Lower lobe of right lung (tissue), 2 donors: ENCODE results near the gene SLC45A3. TPM values are rescaled to one million over a fixed set of nuclear protein-coding genes. Genes with fewer than 3 reads are reported as not detected.

Experiments used
- ATAC-seq, 2 donors: fragments of 200-7000 bp; cut with Tn5 transposase; one replicate each; pipeline ENCODE4 v1.9.1; 2020 to 2022; ENCODE audit warnings: mild to moderate bottlenecking in 2 of 2, moderate library complexity in 2 of 2
- DNase-seq: peaks from one replicate; pipeline ENCODE4 v3.0.0-alpha.2; 2020
- H3K27ac ChIP-seq: fragments of 200-600 bp; one replicate; pipeline ENCODE4 v1.8.0; 2022
- H3K27me3 ChIP-seq: fragments of 200-600 bp; one replicate; pipeline ENCODE4 v1.8.0; 2022; ENCODE audit warnings: low read depth
- H3K36me3 ChIP-seq: fragments of 200-600 bp; one replicate; pipeline ENCODE4 v1.8.0; 2022; ENCODE audit warnings: mild to moderate bottlenecking
- H3K4me1 ChIP-seq: fragments of 200-600 bp; one replicate; pipeline ENCODE4 v1.8.0; 2022
- H3K4me3 ChIP-seq: fragments of 200-600 bp; one replicate; pipeline ENCODE4 v1.8.0; 2022; ENCODE audit warnings: mild to moderate bottlenecking
- H3K9me3 ChIP-seq: fragments of 200-600 bp; one replicate; pipeline ENCODE4 v1.8.0; 2022
- intact Hi-C: fragments of 100-400 bp; cut with DNase I; formaldehyde crosslinking; loops from one replicate; pipeline ENCODE4 v1.11.0; 2022
- total RNA-seq: library from RNA; stranded (reverse); fragmentation: NEBNext Ultra II Directional; extraction: Animal tissue kit (Norgen Biotek cat#: 25700); gene quantifications from one replicate; pipeline ENCODE4 v1.2.1, GENCODE V29; 2021
- TF ChIP-seq, protein P1 (sequence below): fragments of 200-600 bp; IDR thresholded peaks from one replicate; pipeline ENCODE4 v1.8.0; 2022; ENCODE audit warnings: antibody characterized with exemption, mild to moderate bottlenecking
- donor health status: DM: no; HTN: yes; CAD: no; lungs with severe emphysema.

Gene SLC45A3
- total RNA-seq, 1 donor from 2014 or later = 6.8 TPM

- Histone ChIP-seq H3K4me3 (no peak overlapping the region), H3K27me3 (peaks cover 7% of the 10 kb centered on the region), H3K9me3 (no peaks in the 10 kb centered on the region), H3K4me1 (peaks cover 26% of the 10 kb centered on the region), H3K36me3 (no peaks in the 10 kb centered on the region), H3K27ac (no peak overlapping the region)
- no peak for DNase-seq
- TF ChIP-seq, protein P1, sequence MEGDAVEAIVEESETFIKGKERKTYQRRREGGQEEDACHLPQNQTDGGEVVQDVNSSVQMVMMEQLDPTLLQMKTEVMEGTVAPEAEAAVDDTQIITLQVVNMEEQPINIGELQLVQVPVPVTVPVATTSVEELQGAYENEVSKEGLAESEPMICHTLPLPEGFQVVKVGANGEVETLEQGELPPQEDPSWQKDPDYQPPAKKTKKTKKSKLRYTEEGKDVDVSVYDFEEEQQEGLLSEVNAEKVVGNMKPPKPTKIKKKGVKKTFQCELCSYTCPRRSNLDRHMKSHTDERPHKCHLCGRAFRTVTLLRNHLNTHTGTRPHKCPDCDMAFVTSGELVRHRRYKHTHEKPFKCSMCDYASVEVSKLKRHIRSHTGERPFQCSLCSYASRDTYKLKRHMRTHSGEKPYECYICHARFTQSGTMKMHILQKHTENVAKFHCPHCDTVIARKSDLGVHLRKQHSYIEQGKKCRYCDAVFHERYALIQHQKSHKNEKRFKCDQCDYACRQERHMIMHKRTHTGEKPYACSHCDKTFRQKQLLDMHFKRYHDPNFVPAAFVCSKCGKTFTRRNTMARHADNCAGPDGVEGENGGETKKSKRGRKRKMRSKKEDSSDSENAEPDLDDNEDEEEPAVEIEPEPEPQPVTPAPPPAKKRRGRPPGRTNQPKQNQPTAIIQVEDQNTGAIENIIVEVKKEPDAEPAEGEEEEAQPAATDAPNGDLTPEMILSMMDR = no peak
- intact Hi-C loops = no loop called here
- no peak for ATAC-seq
Measured at GRCh38 chr1:205677167-205677566, 3.1 kb downstream of the SLC45A3 start.

GRCh38 chr1:205676597-205676996, 3.7 kb downstream of the SLC45A3 start:
- intact Hi-C loops = no loop called here
- no peaks in the 10 kb centered on the region for H3K9me3 ChIP-seq
- H3K36me3 ChIP-seq = no peaks in the 10 kb centered on the region
- DNase-seq (no peak), ATAC-seq (no peak)
- H3K4me3 ChIP-seq = no peak overlapping the region
- H3K27ac ChIP-seq = no peak overlapping the region
- peaks cover 7% of the 10 kb centered on the region for H3K27me3 ChIP-seq
- peaks cover 30% of the 10 kb centered on the region for H3K4me1 ChIP-seq
- TF ChIP-seq, protein P1 = no peak

- ATAC-seq = no peak
- peaks cover 30% of the 10 kb centered on the region for H3K4me1 ChIP-seq
- no peak for DNase-seq
- H3K36me3 ChIP-seq = no peaks in the 10 kb centered on the region
- H3K4me3 ChIP-seq = no peak overlapping the region
- no peak overlapping the region for H3K27ac ChIP-seq
- H3K27me3 ChIP-seq = peaks cover 7% of the 10 kb centered on the region
- intact Hi-C loops = no loop called here
- TF ChIP-seq, protein P1 = no peak
- no peaks in the 10 kb centered on the region for H3K9me3 ChIP-seq
Measured at GRCh38 chr1:205676002-205676401, 4.3 kb downstream of the SLC45A3 start.

DNA sequence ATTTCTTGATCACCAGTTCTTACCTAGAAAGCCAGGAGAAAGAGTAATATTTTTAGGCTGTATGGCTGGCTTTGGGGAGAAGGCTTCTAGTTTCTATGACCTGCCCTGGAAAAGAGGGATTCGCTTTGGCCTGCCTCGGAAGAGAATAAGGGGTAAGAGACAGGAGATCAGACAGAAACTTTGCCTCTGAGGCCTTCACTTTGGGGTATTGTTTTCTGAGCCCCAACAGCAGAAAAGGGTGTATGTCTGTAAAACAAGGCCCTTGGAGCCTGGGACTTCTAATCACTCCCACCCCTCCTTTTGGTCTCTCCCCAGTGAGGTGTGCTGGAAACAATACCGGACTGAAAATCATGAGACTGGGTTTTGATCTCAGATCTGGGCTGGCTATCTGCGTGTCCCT, 5.1 kb downstream of the SLC45A3 start:
- Histone ChIP-seq H3K27ac (no peak overlapping the region), H3K4me3 (no peak overlapping the region), H3K9me3 (no peaks in the 10 kb centered on the region), H3K36me3 (no peaks in the 10 kb centered on the region), H3K27me3 (peaks cover 1% of the 10 kb centered on the region), H3K4me1 (peaks cover 25% of the 10 kb centered on the region)
- ATAC-seq (no peak), DNase-seq (no peak)
- TF ChIP-seq, protein P1 = no peak
- intact Hi-C loops = no loop called here

DNA sequence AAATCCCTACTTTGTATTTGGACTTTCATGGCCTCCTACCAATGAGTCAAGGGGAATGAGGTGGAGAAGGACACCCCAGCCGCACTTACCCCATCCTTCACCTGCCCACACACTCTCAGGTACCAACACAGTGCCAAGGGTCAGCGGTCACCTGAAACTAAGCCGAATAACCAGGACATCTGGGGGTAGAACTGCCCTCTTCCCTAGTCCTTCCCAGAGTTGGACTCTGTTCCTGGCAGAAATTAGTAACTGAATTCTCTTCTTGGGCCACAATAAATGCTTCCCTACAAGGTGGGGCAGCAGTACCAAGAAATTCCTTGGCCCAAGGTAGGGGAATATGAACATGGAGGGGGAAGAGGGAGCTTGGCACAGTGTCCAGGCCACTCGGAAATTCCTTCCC, 7.3 kb downstream of the SLC45A3 start:
- Histone ChIP-seq H3K27me3 (peaks cover 6% of the 10 kb centered on the region), H3K4me1 (peaks cover 19% of the 10 kb centered on the region), H3K36me3 (no peaks in the 10 kb centered on the region), H3K4me3 (no peak overlapping the region), H3K27ac (no peak overlapping the region), H3K9me3 (no peaks in the 10 kb centered on the region)
- ATAC-seq = no peak
- no peak for DNase-seq
- TF ChIP-seq, protein P1 = no peak
- intact Hi-C loops = no loop called here

- DNase-seq (no peak), ATAC-seq (no peak)
- Histone ChIP-seq H3K4me3 (no peak overlapping the region), H3K36me3 (no peaks in the 10 kb centered on the region), H3K27me3 (peaks cover 6% of the 10 kb centered on the region), H3K27ac (no peak overlapping the region), H3K4me1 (peaks cover 19% of the 10 kb centered on the region), H3K9me3 (no peaks in the 10 kb centered on the region)
- TF ChIP-seq, protein P1 = no peak
- intact Hi-C loops = no loop called here
Measured at GRCh38 chr1:205672395-205672889, 7.9 kb downstream of the SLC45A3 start.
